CD4-positive, alpha-beta T cell treated with Interleukin-6 at 100 ng/mL for 8 hours (primary cell): Measurements from ENCODE around the gene AEBP1.

ENCODE experiments used
- DNase-seq: peaks from one replicate; pipeline ENCODE4 v3.0.0-alpha.2; 2020; ENCODE audit warnings: mixed read lengths, low spot score

Gene AEBP1

GRCh38 chr7:44103923-44104859, at the start of gene AEBP1:
Gene AEBP1 (plus strand): TSS chr7:44104345. CDS start chr7:44104666, 321 bp downstream.
- DNase-seq: peak; percentile 18

GRCh38 chr7:44056681-44057080, 47.5 kb upstream of the AEBP1 start:
- no peak for DNase-seq

- no peak for DNase-seq
These were observed 46.8 kb upstream of the AEBP1 start for GRCh38 chr7:44057181-44057848.

- DNase-seq: no peak
These were observed 46.0 kb upstream of the AEBP1 start for GRCh38 chr7:44057849-44058758.

- no peak for DNase-seq
These were observed 45.4 kb upstream of the AEBP1 start for GRCh38 chr7:44058759-44059218.

- DNase-seq: no peak
These were observed 44.7 kb upstream of the AEBP1 start for GRCh38 chr7:44059219-44060090.

GRCh38 chr7:44060091-44060947, 43.8 kb upstream of the AEBP1 start:
- DNase-seq: no peak

GRCh38 chr7:44060948-44061644, 43.0 kb upstream of the AEBP1 start:
- DNase-seq: no peak

GRCh38 chr7:44061645-44062179, 42.4 kb upstream of the AEBP1 start:
- DNase-seq: no peak

- no peak for DNase-seq
These were observed 41.8 kb upstream of the AEBP1 start for GRCh38 chr7:44062180-44062902.

- DNase-seq: no peak
These were observed 41.2 kb upstream of the AEBP1 start for GRCh38 chr7:44062903-44063295.

GRCh38 chr7:44063547-44063893, 40.6 kb upstream of the AEBP1 start:
- DNase-seq: no peak

GRCh38 chr7:44063894-44064651, 40.1 kb upstream of the AEBP1 start:
- no peak for DNase-seq

GRCh38 chr7:44064791-44065430, 39.2 kb upstream of the AEBP1 start:
- no peak for DNase-seq

GRCh38 chr7:44065431-44066110, 38.6 kb upstream of the AEBP1 start, which contains the start of gene PGAM2:
Gene PGAM2 (minus strand): TSS chr7:44065567. CDS start chr7:44065529, 38 bp downstream.
- no peak for DNase-seq

GRCh38 chr7:44066111-44066460, 38.1 kb upstream of the AEBP1 start:
- DNase-seq: no peak
